HG02870 (cell line): ENCODE measurements around the gene GREM1.

Source experiments
- ATAC-seq: cut with Tn5 transposase; IDR thresholded peaks from one replicate; pipeline ENCODE4 v1.9.1; 2021; ENCODE audit warnings: mild to moderate bottlenecking, moderate library complexity; ENCODE audit not compliant: unreplicated experiment

The GREM1 gene

GRCh38 chr15:32729700-32730395 is 12.0 kb downstream of the GREM1 start:
- ATAC-seq: no peak

GRCh38 chr15:32730677-32731654 is 13.2 kb downstream of the GREM1 start:
- ATAC-seq: no peak

DNA sequence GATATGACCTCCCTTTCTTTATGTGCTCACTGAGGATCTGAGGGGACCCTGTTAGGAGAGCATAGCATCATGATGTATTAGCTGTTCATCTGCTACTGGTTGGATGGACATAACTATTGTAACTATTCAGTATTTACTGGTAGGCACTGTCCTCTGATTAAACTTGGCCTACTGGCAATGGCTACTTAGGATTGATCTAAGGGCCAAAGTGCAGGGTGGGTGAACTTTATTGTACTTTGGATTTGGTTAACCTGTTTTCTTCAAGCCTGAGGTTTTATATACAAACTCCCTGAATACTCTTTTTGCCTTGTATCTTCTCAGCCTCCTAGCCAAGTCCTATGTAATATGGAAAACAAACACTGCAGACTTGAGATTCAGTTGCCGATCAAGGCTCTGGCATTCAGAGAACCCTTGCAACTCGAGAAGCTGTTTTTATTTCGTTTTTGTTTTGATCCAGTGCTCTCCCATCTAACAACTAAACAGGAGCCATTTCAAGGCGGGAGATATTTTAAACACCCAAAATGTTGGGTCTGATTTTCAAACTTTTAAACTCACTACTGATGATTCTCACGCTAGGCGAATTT is 14.9 kb downstream of the GREM1 start:
- no peak for ATAC-seq

- ATAC-seq: no peak
Measured at GRCh38 chr15:32733281-32733680, 15.5 kb downstream of the GREM1 start.

- no peak for ATAC-seq
Measured at GRCh38 chr15:32735989-32736700, 18.3 kb downstream of the GREM1 start.

GRCh38 chr15:32736701-32737061 is 18.9 kb downstream of the GREM1 start:
- no peak for ATAC-seq

DNA sequence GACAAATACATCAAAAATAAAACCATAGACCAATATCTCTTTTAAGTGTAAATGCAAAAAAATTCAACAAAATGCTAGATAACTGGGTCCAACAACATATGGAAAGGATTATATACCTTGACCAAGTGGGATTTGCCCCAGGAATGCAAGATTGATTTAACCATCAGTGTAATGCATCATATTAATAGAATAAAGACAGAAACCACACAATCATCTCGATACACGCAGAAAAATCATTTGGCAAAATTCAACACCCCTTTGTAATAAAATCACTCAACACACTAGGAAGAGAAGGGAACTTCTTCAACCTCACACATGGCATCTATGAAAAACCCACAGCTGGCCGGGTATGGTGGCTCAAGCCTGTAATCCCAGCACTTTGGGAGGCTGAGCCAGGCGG is 19.5 kb downstream of the GREM1 start:
- no peak for ATAC-seq

DNA sequence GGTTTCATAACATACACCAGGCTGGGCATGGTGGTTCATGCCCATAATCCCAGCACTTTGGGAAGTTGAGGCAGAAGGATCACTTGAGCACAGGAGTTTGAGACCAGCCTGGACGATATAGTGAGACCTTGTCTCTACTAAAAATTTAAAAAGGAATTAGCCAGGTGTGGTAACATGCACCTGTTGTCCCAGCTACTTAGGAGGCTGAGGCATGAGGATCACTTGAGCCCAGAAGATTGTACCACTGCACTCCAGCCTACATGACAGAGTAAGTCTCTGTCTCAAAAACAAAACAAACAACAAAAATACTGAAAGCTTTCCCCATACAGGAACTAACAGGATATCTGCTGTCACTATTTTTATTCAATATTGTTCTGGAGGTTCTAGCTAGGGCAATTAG is 20.9 kb downstream of the GREM1 start:
- ATAC-seq: no peak

GRCh38 chr15:32739522-32740063 is 21.8 kb downstream of the GREM1 start:
- no peak for ATAC-seq

- ATAC-seq: no peak
Measured at GRCh38 chr15:32743411-32744140, 25.8 kb downstream of the GREM1 start.

DNA sequence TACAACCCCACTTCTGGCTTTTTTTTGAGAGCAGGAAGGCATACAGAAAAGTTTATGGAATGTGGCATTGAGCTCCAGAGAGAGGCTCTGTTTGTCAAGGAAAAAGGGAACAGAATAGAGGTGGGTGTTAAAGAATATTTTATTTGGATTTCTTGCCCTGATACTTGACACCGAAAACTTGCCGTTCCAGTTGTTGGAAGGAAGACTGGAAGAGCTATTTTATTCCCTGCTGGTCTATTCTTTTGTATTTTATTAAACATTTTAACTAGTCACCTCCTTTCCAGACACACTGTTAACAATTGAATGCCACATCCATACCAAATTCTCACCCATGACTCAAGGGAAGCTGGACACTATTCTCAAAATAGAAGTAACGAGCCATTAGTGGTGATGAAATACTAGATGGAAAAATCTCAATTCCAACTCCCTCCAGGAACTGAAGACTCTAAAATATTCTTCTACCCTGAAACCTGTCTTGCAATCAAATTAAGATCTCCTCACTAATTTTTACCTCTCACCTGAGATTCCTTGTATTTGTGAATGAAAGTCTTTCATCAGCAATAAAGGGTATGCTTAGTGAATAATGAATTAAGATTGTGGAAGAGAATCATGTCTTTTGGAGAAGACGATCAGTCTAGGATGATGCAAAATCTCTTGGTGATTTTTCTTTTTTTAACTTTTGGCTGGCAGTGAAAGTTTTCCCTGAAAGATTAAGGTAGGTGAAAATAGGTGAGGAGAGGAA is 28.5 kb downstream of the GREM1 start:
- no peak for ATAC-seq

DNA sequence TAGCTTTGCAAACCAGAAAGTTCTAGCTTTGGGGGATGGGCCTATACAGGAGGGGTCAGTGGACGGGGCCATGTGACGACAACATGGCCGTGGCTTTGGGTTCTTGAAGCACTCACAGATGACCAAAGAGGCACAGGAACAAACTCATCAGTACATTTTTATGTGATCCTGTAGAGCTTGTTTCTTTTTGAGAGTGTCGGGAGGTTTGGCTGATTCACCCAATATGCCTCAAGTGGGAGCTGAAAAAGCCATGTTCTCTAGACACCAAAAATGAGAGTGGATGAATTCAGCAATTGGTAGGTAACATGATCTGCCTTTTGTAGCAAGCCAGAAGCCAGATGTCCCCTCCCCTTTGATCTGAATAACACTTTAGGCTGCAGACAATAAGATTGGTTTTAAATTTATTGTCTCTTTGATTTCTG is 30.1 kb downstream of the GREM1 start:
- ATAC-seq: no peak

- no peak for ATAC-seq
Measured at GRCh38 chr15:32750979-32751378, 33.2 kb downstream of the GREM1 start.

GRCh38 chr15:32757426-32757825 is 39.6 kb downstream of the GREM1 start:
- no peak for ATAC-seq

DNA sequence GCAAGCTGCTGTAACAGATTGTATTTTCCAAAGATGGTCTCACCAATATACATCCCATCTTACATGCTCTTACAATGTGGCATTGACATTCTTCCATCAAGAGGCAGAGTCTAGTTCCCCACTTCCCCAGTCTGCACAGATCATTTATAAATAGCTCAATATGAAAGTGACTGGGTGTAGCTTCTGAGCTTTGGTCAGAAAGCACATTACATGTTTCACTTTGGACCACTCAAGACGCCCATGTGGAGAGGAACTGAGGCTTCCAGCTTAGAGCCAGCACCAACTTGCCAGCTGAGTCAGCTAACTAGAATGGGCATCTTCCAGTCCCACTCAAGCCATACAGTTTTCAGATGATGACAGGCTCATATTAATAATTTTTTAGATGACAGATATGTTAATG is 45.5 kb downstream of the GREM1 start:
- ATAC-seq: peak; percentile 61

GRCh38 chr15:32765236-32765635 is 47.4 kb downstream of the GREM1 start:
- ATAC-seq: no peak

DNA sequence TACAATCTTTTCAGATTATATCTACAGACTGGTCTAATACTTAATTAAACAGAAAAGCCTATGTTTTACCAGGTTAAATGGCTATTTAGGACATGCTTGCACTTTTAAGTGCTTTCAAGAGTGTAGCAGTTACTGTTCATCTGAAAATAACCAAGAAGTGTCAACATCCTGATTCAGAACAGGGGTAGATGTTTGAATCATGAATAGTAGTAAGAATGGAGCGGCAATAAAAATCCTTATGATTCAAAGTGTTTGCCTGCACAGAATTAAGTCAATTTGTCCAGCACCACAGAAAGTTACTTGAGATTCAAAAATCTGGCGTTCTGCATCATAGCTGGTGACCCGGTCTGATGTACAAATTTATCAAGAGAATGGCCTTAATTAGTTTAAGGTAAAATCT is 48.3 kb downstream of the GREM1 start:
- no peak for ATAC-seq

DNA sequence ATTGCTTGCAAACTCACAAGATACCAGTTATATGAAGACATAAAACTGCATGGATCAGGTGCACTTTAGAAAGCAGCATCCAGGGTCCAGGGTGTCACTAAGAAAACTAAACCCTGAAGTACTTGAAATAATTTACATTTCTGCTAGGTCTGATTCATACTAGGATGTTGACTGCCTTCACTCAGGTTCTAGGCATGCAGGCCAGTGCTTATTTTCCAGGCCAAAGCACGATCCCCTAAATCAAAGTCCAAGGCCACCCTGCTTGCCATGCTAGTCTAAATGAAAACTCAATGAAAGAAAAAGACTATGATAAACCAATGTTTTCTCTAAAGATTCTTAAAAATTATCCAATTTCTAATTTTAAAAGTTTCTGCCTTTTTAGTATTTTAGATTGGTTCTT is 49.4 kb downstream of the GREM1 start:
- no peak for ATAC-seq

DNA sequence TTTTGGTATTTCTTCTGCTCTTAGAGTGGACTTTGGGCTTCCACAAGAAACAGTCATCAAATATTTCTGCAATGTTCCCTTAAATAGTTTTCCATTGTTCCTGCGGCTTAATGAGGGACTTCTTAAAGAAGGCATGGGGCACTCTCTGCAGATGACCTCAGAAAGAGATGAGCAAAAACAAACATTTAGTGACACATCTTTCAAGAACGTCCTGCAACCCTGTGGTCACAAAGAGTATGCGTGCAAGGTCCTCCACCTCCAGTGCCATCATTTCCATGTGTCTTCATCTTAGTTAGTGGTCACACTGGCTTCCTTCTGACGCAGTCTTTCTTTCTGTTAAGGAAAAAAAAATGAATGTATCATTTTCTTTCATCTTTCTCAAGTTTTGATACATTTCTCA is 56.2 kb downstream of the GREM1 start:
- ATAC-seq: no peak

DNA sequence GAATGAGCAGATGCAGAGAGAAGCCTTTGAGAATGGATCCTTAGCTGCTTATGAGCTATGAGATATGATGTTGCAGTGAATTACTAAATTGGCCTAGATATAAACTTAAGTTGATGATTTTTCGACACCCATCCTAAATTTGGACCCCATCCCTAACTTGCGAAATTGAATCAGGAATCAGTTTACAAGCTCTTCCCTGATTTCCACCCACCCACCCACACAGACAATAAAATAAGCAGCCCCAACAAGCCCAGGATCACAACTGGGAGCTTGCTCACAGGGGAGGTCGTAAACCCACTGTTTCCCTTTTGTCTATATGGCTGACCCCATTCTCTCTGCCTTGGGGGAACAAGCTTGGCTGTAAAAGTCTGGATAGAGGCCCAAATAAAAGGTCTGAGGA is 57.3 kb downstream of the GREM1 start:
- no peak for ATAC-seq
